Left ventricle myocardium inferior (tissue), 1 donor: ENCODE results near the gene CMKLR1. TPM values are rescaled to one million over a fixed set of nuclear protein-coding genes. Genes with fewer than 3 reads are reported as not detected.

Experiments
- DNase-seq: peaks from one replicate; pipeline ENCODE4 v3.0.0-alpha.2; 2020
- H3K27ac ChIP-seq: fragments of 200-600 bp; replicated peaks from 2 replicates; pipeline ENCODE4 v1.8.0; 2021
- H3K27me3 ChIP-seq: fragments of 200-600 bp; 2 replicates; pipeline ENCODE4 v1.8.0; 2021; ENCODE audit warnings: low read depth
- H3K36me3 ChIP-seq: fragments of 200-600 bp; 2 replicates; pipeline ENCODE4 v1.8.0; 2021
- H3K4me1 ChIP-seq: fragments of 200-600 bp; 2 replicates; pipeline ENCODE4 v1.8.0; 2021
- H3K4me3 ChIP-seq: fragments of 200-600 bp; 2 replicates; pipeline ENCODE4 v1.8.0; 2021; ENCODE audit warnings: mild to moderate bottlenecking, moderate library complexity
- H3K9me3 ChIP-seq: fragments of 200-600 bp; replicated peaks from 2 replicates; pipeline ENCODE4 v1.8.0; 2021
- CTCF ChIP-seq: fragments of 200-600 bp; IDR thresholded peaks from 2 replicates; pipeline ENCODE4 v1.8.0; 2021; ENCODE audit warnings: antibody characterized with exemption, mild to moderate bottlenecking, borderline replicate concordance
- intact Hi-C: fragments of 100-400 bp; cut with micrococcal nuclease; formaldehyde crosslinking; loops from one replicate; pipeline ENCODE4 v1.11.0; 2022
- total RNA-seq: library from RNA; stranded (reverse); fragmentation: NEBNext Ultra II Directional; extraction: Animal tissue kit (Norgen Biotek cat#: 25700); gene quantifications from one replicate; pipeline ENCODE4 v1.2.1, GENCODE V29; 2021
- donor health status: DM: no; HTN: yes; CAD: no; lungs with severe emphysema.

Gene CMKLR1
- total RNA-seq, 1 donor from 2014 or later, result 5.7 TPM

- Histone ChIP-seq H3K27me3 (peaks cover 21% of the 10 kb centered on the region), H3K36me3 (no peaks in the 10 kb centered on the region), H3K9me3 (no peaks in the 10 kb centered on the region), H3K27ac (no peak overlapping the region), H3K4me1 (no peaks in the 10 kb centered on the region), H3K4me3 (no peak overlapping the region)
- DNase-seq, result no peak
- no peak for TF ChIP-seq CTCF
- intact Hi-C loops, result no loop called here
Measured at GRCh38 chr12:108361606-108362005, 22.5 kb upstream of the CMKLR1 start.

- no peaks in the 10 kb centered on the region for H3K4me1 ChIP-seq
- H3K9me3 ChIP-seq, result no peaks in the 10 kb centered on the region
- no peaks in the 10 kb centered on the region for H3K36me3 ChIP-seq
- TF ChIP-seq CTCF, result no peak
- no peak overlapping the region for H3K27ac ChIP-seq
- intact Hi-C loops, result no loop called here
- peaks cover 21% of the 10 kb centered on the region for H3K27me3 ChIP-seq
- DNase-seq, result no peak
- no peak overlapping the region for H3K4me3 ChIP-seq
Measured at GRCh38 chr12:108360487-108360886, 21.4 kb upstream of the CMKLR1 start.

- no peak for TF ChIP-seq CTCF
- peaks cover 21% of the 10 kb centered on the region for H3K27me3 ChIP-seq
- H3K4me3 ChIP-seq, result no peak overlapping the region
- DNase-seq, result no peak
- intact Hi-C loops, result no loop called here
- H3K4me1 ChIP-seq, result no peaks in the 10 kb centered on the region
- H3K27ac ChIP-seq, result no peak overlapping the region
- no peaks in the 10 kb centered on the region for H3K9me3 ChIP-seq
- H3K36me3 ChIP-seq, result no peaks in the 10 kb centered on the region
Measured at GRCh38 chr12:108360057-108360456, 20.9 kb upstream of the CMKLR1 start.

GRCh38 chr12:108358580-108358965, 19.5 kb upstream of the CMKLR1 start:
- peaks cover 21% of the 10 kb centered on the region for H3K27me3 ChIP-seq
- intact Hi-C loops, result no loop called here
- no peaks in the 10 kb centered on the region for H3K9me3 ChIP-seq
- H3K4me1 ChIP-seq, result no peaks in the 10 kb centered on the region
- no peak overlapping the region for H3K27ac ChIP-seq
- no peaks in the 10 kb centered on the region for H3K36me3 ChIP-seq
- H3K4me3 ChIP-seq, result no peak overlapping the region
- DNase-seq, result no peak
- no peak for TF ChIP-seq CTCF

GRCh38 chr12:108357834-108358579, 18.9 kb upstream of the CMKLR1 start:
- H3K4me1 ChIP-seq, result no peaks in the 10 kb centered on the region
- intact Hi-C loops, result no loop called here
- no peak for DNase-seq
- H3K36me3 ChIP-seq, result no peaks in the 10 kb centered on the region
- no peak for TF ChIP-seq CTCF
- H3K27me3 ChIP-seq, result peaks cover 21% of the 10 kb centered on the region
- H3K4me3 ChIP-seq, result no peak overlapping the region
- no peak overlapping the region for H3K27ac ChIP-seq
- H3K9me3 ChIP-seq, result no peaks in the 10 kb centered on the region
